Spleen (tissue), 11 donors: Measurements from ENCODE around the gene HSPA9. TPM values are rescaled to one million over a fixed set of nuclear protein-coding genes. Genes with fewer than 3 reads are reported as not detected.

ENCODE experiments used
- DNase-seq: peaks from one replicate; pipeline ENCODE4 v3.0.0-alpha.2; 2020
- H3K27ac ChIP-seq, 8 donors: fragments of 200-600 bp; sonication (generic) in 7 of 8; 1 replicate in 4 of 8; 2 replicates in 4 of 8; pipeline versions ENCODE4 v1.5.0 to v1.8.0; 2016 to 2021; ENCODE audit warnings: inconsistent platforms in 4 of 8, mild to moderate bottlenecking in 4 of 8, moderate library complexity in 1 of 8
- H3K27me3 ChIP-seq, 7 donors: fragments of 200-600 bp; sonication (generic) in 6 of 7; replicated peaks in 1 of 7; 1 replicate in 4 of 7; 2 replicates in 3 of 7; pipeline versions ENCODE4 v1.5.0 to v1.8.0; 2016 to 2021; ENCODE audit warnings: inconsistent platforms in 3 of 7, mild to moderate bottlenecking in 1 of 7
- H3K36me3 ChIP-seq, 6 donors: fragments of 200-600 bp; sonication (generic) in 5 of 6; 1 replicate in 4 of 6; 2 replicates in 2 of 6; pipeline versions ENCODE4 v1.5.0 to v1.8.0; 2016 to 2021; ENCODE audit warnings: inconsistent platforms in 2 of 6
- H3K4me1 ChIP-seq, 6 donors: fragments of 200-600 bp; sonication (generic) in 5 of 6; 1 replicate in 3 of 6; 2 replicates in 3 of 6; pipeline versions ENCODE4 v1.5.0 to v1.8.0; 2016 to 2021; ENCODE audit warnings: inconsistent platforms in 3 of 6
- H3K4me3 ChIP-seq, 8 donors: fragments of 200-600 bp; sonication (generic) in 7 of 8; 1 replicate in 4 of 8; 2 replicates in 4 of 8; pipeline versions ENCODE4 v1.5.0 to v1.8.0; 2016 to 2021; ENCODE audit warnings: inconsistent platforms in 4 of 8, mild to moderate bottlenecking in 4 of 8, moderate library complexity in 2 of 8
- H3K9me3 ChIP-seq, 8 donors: fragments of 200-600 bp; sonication (generic) in 7 of 8; 1 replicate in 4 of 8; 2 replicates in 4 of 8; pipeline versions ENCODE4 v1.5.0 to v1.8.0; 2016 to 2021; ENCODE audit warnings: inconsistent platforms in 4 of 8
- POLR2A ChIP-seq, 3 donors: fragments of 450-650 bp; IDR thresholded peaks; one replicate each; pipeline ENCODE4 v1.5.1; 2017; ENCODE audit warnings: antibody characterized with exemption in 3 of 3, mild to moderate bottlenecking in 1 of 3
- POLR2AphosphoS5 ChIP-seq, 3 donors: sonication (generic); formaldehyde crosslinking; IDR thresholded peaks; one replicate each; pipeline ENCODE4 v1.5.1; 2017; ENCODE audit warnings: antibody characterized with exemption in 3 of 3
- WGBS, 5 donors: extraction: QIAGEN DNeasy Blood & Tissue Kit in 3 of 5; methylation state at CpG; one replicate each; pipeline versions ENCODE4 v1.1.5 to v1.1.7; 2013 to 2018; 5-methylcytosine and 5-hydroxymethylcytosine counted together
- intact Hi-C: fragments of 100-400 bp; cut with DNase I; formaldehyde crosslinking; loops from one replicate; pipeline ENCODE4 v1.15.0; 2023; ENCODE audit warnings: low total_unique reads
- polyA plus RNA-seq, 3 donors: library from polyadenylated mRNA; stranded (reverse); fragments of 200-250 nt; gene quantifications; one replicate each; pipeline ENCODE4 v1.2.1, GENCODE V29; 2013
- total RNA-seq, 7 donors: library from RNA; depleted of rRNA in 3 of 7; stranded (reverse); fragments of >200 nt in 3 of 7; fragmentation: NEBNext Ultra II Directional in 4 of 7; extraction: Animal tissue kit (Norgen Biotek cat#: 25700) in 4 of 7; gene quantifications; one replicate each; pipeline versions ENCODE4 v1.1.0 to v1.2.1, GENCODE V29; 2016 to 2021
- TF ChIP-seq, protein P1 (sequence below), 11 experiments: fragments of 200-600 bp in 7 of 11; fragments of 450-650 bp in 4 of 11; sonication (generic) in 4 of 11; IDR thresholded peaks in 8 of 11; conservative IDR thresholded peaks in 3 of 11; 1 replicate in 7 of 11; 2 replicates in 4 of 11; pipeline versions ENCODE4 v1.4.0 to v1.8.0; 2016 to 2021; ENCODE audit warnings: antibody characterized with exemption in 11 of 11, inconsistent platforms in 4 of 11, mild to moderate bottlenecking in 1 of 11
- donor health status: healthy with polysubstance abuse.
- donor health status: DM: no; HTN: no; CAD: no; lungs with moderate emphysema.
- donor health status: DM: no; HTN: no; CAD: no.
- donor health status: Bipolar disorder and iron deficiency.
- donor health status: healthy.
- donor health status: DM: no; HTN: no; CAD: no.
- donor health status: DM: yes; HTN: yes; CAD: no.

HSPA9 gene
- total and polyA plus RNA-seq, 10 donors, result 50.4 to 187 (median 140) TPM

DNA sequence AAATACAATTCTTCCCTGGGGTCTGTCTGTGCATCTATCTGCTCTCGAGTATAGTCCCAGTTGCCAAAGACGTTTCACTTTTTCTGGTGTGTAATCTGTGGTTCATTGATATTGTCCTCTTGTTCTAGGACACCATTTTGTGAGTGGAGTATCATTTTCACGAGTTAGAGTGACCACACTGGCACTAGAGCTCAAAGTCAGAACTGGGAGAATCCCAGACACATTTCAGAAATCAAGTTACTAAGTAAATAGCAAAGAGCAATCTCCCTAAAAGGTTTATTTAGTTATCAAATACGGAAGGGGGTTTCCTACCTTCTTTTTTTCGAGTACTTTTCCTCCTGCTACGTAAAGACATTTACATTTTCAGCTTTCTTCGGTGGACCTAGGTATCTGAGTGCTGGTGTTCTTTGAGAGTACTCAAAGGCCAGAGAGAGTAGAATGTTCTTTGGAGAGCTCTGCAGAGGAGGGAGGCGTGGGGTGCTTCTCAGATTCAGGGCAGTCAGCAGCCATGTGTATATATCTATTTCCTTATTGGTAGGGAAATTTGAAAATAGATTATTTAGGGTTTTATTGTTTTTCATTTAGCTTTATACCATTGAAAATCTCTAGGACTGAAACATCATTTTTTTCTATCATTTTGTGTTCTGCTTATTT lies 8.9 kb upstream of the HSPA9 start:
- WGBS, 5 donors, result 75 to 91% (median 84%) methylated on average over 8 of the region's 8 CpGs
- intact Hi-C loops, result no loop called here

DNA sequence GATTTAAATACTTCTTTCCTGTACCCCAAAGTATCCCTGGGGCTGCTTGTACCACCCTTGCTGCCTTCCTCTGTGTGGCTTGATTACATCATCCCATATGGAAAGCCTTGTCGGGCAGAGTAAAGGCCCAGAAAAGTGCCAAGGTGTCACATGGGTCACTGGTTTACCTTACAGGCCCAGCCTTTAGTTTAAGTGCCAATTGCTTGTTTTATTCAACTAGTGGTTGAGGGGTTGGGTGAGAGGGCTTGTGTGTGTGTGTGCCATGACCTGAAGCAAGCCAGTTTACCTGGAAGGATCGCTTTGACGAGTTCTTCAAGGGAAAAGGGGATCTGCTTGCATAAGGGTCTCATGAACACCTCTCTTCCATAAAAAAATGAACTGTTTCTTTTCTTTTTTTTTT lies 7.8 kb upstream of the HSPA9 start:
- H3K27me3 ChIP-seq, result no peaks in the 10 kb centered on the region
- 77 to 88% (median 85%) methylated on average over 3 of the region's 3 CpGs for WGBS, 5 donors
- H3K27ac ChIP-seq, result no peak overlapping the region
- TF ChIP-seq POLR2AphosphoS5 (IDR thresholded peaks at IDR 0.05) (no peak), POLR2A (IDR thresholded peaks at IDR 0.05) (no peak)
- TF ChIP-seq, protein P1, sequence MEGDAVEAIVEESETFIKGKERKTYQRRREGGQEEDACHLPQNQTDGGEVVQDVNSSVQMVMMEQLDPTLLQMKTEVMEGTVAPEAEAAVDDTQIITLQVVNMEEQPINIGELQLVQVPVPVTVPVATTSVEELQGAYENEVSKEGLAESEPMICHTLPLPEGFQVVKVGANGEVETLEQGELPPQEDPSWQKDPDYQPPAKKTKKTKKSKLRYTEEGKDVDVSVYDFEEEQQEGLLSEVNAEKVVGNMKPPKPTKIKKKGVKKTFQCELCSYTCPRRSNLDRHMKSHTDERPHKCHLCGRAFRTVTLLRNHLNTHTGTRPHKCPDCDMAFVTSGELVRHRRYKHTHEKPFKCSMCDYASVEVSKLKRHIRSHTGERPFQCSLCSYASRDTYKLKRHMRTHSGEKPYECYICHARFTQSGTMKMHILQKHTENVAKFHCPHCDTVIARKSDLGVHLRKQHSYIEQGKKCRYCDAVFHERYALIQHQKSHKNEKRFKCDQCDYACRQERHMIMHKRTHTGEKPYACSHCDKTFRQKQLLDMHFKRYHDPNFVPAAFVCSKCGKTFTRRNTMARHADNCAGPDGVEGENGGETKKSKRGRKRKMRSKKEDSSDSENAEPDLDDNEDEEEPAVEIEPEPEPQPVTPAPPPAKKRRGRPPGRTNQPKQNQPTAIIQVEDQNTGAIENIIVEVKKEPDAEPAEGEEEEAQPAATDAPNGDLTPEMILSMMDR (IDR thresholded peaks at IDR 0.05 in 8 of 11, conservative IDR thresholded peaks at IDR 0.05 in 3 of 11), result no peak
- no peaks in the 10 kb centered on the region for H3K36me3 ChIP-seq
- H3K4me1 ChIP-seq, result peaks cover 3 to 8% (median 6%) of the 10 kb centered on the region in 6 donors
- intact Hi-C loops, result no loop called here
- no peaks in the 10 kb centered on the region for H3K9me3 ChIP-seq
- no peak for DNase-seq
- no peak overlapping the region for H3K4me3 ChIP-seq

More for the DNA sequence above, 8.9 kb upstream of the HSPA9 start:
- no peak for TF ChIP-seq POLR2A (IDR thresholded peaks at IDR 0.05)
- TF ChIP-seq POLR2AphosphoS5 (IDR thresholded peaks at IDR 0.05), result no peak
- TF ChIP-seq, protein P1 (IDR thresholded peaks at IDR 0.05 in 8 of 11, conservative IDR thresholded peaks at IDR 0.05 in 3 of 11), result no peak
- H3K27ac ChIP-seq, result no peak overlapping the region
- H3K4me1 ChIP-seq, result peaks cover 3 to 6% (median 5%) of the 10 kb centered on the region in 6 donors
- no peaks in the 10 kb centered on the region for H3K36me3 ChIP-seq
- no peaks in the 10 kb centered on the region for H3K27me3 ChIP-seq
- no peak overlapping the region for H3K4me3 ChIP-seq
- no peak for DNase-seq
- H3K9me3 ChIP-seq, result no peaks in the 10 kb centered on the region

DNA sequence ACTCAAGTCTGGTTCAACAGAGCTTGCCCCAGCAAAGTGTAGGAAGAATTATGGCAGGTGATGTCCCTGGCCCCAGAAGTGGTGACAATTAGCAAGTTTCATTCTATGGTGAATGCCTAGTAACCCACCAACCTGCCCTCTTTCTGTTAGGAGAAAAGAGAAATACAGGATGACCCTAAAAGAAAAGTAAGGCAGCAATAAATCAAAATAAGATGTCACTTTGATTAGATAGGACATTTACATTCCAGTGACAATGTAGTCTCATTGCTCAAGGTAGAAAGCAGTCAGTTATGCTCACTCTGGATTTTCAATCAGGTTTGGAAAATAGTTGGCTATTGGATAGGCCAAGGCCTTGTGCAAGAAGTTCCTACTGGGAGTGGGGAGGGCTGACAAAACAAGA lies 5.6 kb upstream of the HSPA9 start:
- no peaks in the 10 kb centered on the region for H3K36me3 ChIP-seq
- TF ChIP-seq POLR2A (IDR thresholded peaks at IDR 0.05) (no peak), POLR2AphosphoS5 (IDR thresholded peaks at IDR 0.05) (no peak)
- TF ChIP-seq, protein P1 (IDR thresholded peaks at IDR 0.05 in 8 of 11, conservative IDR thresholded peaks at IDR 0.05 in 3 of 11), result no peak
- H3K4me3 ChIP-seq, result no peak overlapping the region
- H3K9me3 ChIP-seq, result no peaks in the 10 kb centered on the region
- H3K27me3 ChIP-seq, result no peaks in the 10 kb centered on the region
- H3K27ac ChIP-seq, result no peak overlapping the region
- intact Hi-C loops, result no loop called here
- H3K4me1 ChIP-seq, result peaks cover 3 to 15% (median 9%) of the 10 kb centered on the region in 6 donors
- no peak for DNase-seq

DNA sequence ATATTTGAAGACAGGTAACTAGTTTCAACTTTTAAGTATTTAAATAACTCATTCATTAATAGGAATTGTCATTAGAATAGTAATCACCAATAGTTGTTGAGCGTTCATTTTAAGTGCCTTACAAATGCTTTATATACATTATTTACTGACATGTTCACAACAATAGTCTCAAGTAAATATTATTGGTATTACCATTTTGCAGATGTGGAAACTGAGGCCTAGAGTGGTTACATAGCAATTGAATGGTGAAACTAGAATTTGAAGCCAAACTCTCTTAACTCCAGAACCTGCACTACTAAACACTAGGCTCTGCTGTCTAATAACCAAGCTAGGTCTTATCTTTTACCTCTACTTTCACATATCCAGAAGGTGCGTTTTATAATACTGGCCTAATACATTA lies 4.8 kb upstream of the HSPA9 start:
- TF ChIP-seq, protein P1 (IDR thresholded peaks at IDR 0.05 in 8 of 11, conservative IDR thresholded peaks at IDR 0.05 in 3 of 11), result no peak
- no peak for TF ChIP-seq POLR2A (IDR thresholded peaks at IDR 0.05)
- TF ChIP-seq POLR2AphosphoS5 (IDR thresholded peaks at IDR 0.05), result no peak
- intact Hi-C loops, result no loop called here
- H3K9me3 ChIP-seq, result no peaks in the 10 kb centered on the region
- no peaks in the 10 kb centered on the region for H3K36me3 ChIP-seq
- H3K27me3 ChIP-seq, result no peaks in the 10 kb centered on the region
- no peak overlapping the region for H3K4me3 ChIP-seq
- WGBS, 5 donors, result 92 to 99% (median 95%) methylated on average over 2 of the region's 2 CpGs
- no peak for DNase-seq
- no peak overlapping the region for H3K27ac ChIP-seq
- H3K4me1 ChIP-seq, result peaks cover 3 to 15% (median 9%) of the 10 kb centered on the region in 6 donors
